Parathyroid adenoma (tissue), 2 donors: ENCODE measurements around the gene CDH4.

Experiments
- H2AFZ ChIP-seq: fragments of 300-600 bp; sonication (generic); one replicate; pipeline ENCODE4 v1.7.0; 2017; ENCODE audit warnings: antibody characterized with exemption, mild to moderate bottlenecking
- H3K27ac ChIP-seq: fragments of 300-600 bp; sonication (generic); one replicate; pipeline ENCODE4 v1.7.0; 2017
- H3K27me3 ChIP-seq: fragments of 300-600 bp; sonication (generic); one replicate; pipeline ENCODE4 v1.7.0; 2017; ENCODE audit warnings: low read length; ENCODE audit not compliant: control insufficient read depth, insufficient read depth
- H3K36me3 ChIP-seq: fragments of 300-600 bp; sonication (generic); one replicate; pipeline ENCODE4 v1.7.0; 2017; ENCODE audit warnings: low read length; ENCODE audit not compliant: control insufficient read depth, insufficient read depth
- H3K4me1 ChIP-seq: fragments of 300-600 bp; sonication (generic); one replicate; pipeline ENCODE4 v1.7.0; 2017; ENCODE audit warnings: control low read depth
- H3K4me2 ChIP-seq: fragments of 300-600 bp; sonication (generic); one replicate; pipeline ENCODE4 v1.7.0; 2017; ENCODE audit warnings: low read length
- H3K4me3 ChIP-seq: fragments of 300-600 bp; sonication (generic); one replicate; pipeline ENCODE4 v1.7.0; 2017; ENCODE audit warnings: low read depth, low read length
- H3K79me2 ChIP-seq: fragments of 300-600 bp; sonication (generic); one replicate; pipeline ENCODE4 v1.7.0; 2017; ENCODE audit warnings: control low read depth
- H3K9ac ChIP-seq: fragments of 300-600 bp; sonication (generic); one replicate; pipeline ENCODE4 v1.7.0; 2017; ENCODE audit warnings: mild to moderate bottlenecking
- H3K9me3 ChIP-seq: fragments of 300-600 bp; sonication (generic); one replicate; pipeline ENCODE4 v1.7.0; 2017; ENCODE audit warnings: low read length; ENCODE audit not compliant: control insufficient read depth
- CTCF ChIP-seq: fragments of 300-600 bp; sonication (generic); IDR thresholded peaks from one replicate; pipeline ENCODE4 v1.7.0; 2017; ENCODE audit warnings: antibody characterized with exemption, mild to moderate bottlenecking
- donor health status: primary hyperparathyroidism.

The CDH4 gene

GRCh38 chr20:61685462-61685861 is 433.4 kb downstream of the CDH4 start:
- H3K9ac ChIP-seq: no peak overlapping the region
- no peaks in the 10 kb centered on the region for H3K79me2 ChIP-seq
- no peaks in the 10 kb centered on the region for H3K4me1 ChIP-seq
- no peak for TF ChIP-seq CTCF
- peaks cover 4% of the 10 kb centered on the region for H3K27me3 ChIP-seq
- no peak overlapping the region for H2AFZ ChIP-seq
- no peaks in the 10 kb centered on the region for H3K36me3 ChIP-seq
- no peak overlapping the region for H3K27ac ChIP-seq
- no peak overlapping the region for H3K4me3 ChIP-seq
- H3K4me2 ChIP-seq: no peak overlapping the region
- H3K9me3 ChIP-seq: no peaks in the 10 kb centered on the region

GRCh38 chr20:61686051-61686936 is 434.2 kb downstream of the CDH4 start:
- no peak overlapping the region for H2AFZ ChIP-seq
- H3K4me1 ChIP-seq: no peaks in the 10 kb centered on the region
- no peak overlapping the region for H3K9ac ChIP-seq
- no peaks in the 10 kb centered on the region for H3K36me3 ChIP-seq
- no peak for TF ChIP-seq CTCF
- H3K27ac ChIP-seq: no peak overlapping the region
- H3K79me2 ChIP-seq: no peaks in the 10 kb centered on the region
- no peak overlapping the region for H3K4me2 ChIP-seq
- H3K27me3 ChIP-seq: peaks cover 4% of the 10 kb centered on the region
- H3K4me3 ChIP-seq: no peak overlapping the region
- no peaks in the 10 kb centered on the region for H3K9me3 ChIP-seq

- TF ChIP-seq CTCF: no peak
- Histone ChIP-seq H3K9ac (no peak overlapping the region), H3K4me3 (no peak overlapping the region)
Measured at GRCh38 chr20:61688411-61688810, 436.4 kb downstream of the CDH4 start.

GRCh38 chr20:61690150-61690549 is 438.1 kb downstream of the CDH4 start:
- no peak overlapping the region for H3K9ac ChIP-seq
- no peak overlapping the region for H2AFZ ChIP-seq
- TF ChIP-seq CTCF: no peak
- no peaks in the 10 kb centered on the region for H3K79me2 ChIP-seq
- H3K27me3 ChIP-seq: peaks cover 4% of the 10 kb centered on the region
- H3K9me3 ChIP-seq: no peaks in the 10 kb centered on the region
- H3K4me1 ChIP-seq: no peaks in the 10 kb centered on the region
- H3K36me3 ChIP-seq: no peaks in the 10 kb centered on the region
- H3K4me3 ChIP-seq: no peak overlapping the region
- H3K4me2 ChIP-seq: no peak overlapping the region
- no peak overlapping the region for H3K27ac ChIP-seq

More at GRCh38 chr20:61688411-61688810, 436.4 kb downstream of the CDH4 start:
- Histone ChIP-seq H3K79me2 (no peaks in the 10 kb centered on the region), H3K36me3 (no peaks in the 10 kb centered on the region), H2AFZ (no peak overlapping the region), H3K27ac (no peak overlapping the region), H3K4me1 (no peaks in the 10 kb centered on the region), H3K27me3 (peaks cover 4% of the 10 kb centered on the region), H3K9me3 (no peaks in the 10 kb centered on the region), H3K4me2 (no peak overlapping the region)
